ENCODE measurements around the gene MON1B.

- TF ChIP-seq POLR2A (IDR thresholded peaks at IDR 0.05), result no peak
- TF ChIP-seq, protein P1, sequence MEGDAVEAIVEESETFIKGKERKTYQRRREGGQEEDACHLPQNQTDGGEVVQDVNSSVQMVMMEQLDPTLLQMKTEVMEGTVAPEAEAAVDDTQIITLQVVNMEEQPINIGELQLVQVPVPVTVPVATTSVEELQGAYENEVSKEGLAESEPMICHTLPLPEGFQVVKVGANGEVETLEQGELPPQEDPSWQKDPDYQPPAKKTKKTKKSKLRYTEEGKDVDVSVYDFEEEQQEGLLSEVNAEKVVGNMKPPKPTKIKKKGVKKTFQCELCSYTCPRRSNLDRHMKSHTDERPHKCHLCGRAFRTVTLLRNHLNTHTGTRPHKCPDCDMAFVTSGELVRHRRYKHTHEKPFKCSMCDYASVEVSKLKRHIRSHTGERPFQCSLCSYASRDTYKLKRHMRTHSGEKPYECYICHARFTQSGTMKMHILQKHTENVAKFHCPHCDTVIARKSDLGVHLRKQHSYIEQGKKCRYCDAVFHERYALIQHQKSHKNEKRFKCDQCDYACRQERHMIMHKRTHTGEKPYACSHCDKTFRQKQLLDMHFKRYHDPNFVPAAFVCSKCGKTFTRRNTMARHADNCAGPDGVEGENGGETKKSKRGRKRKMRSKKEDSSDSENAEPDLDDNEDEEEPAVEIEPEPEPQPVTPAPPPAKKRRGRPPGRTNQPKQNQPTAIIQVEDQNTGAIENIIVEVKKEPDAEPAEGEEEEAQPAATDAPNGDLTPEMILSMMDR (IDR thresholded peaks at IDR 0.05), result no peak
These were observed 7.9 kb upstream of the MON1B start for GRCh38 chr16:77183137-77183536.
